GM23338 (cell line): ENCODE data around the gene UPF1. TPM values are rescaled to one million over a fixed set of nuclear protein-coding genes. Genes with fewer than 3 reads are reported as not detected.
A peak's percentile ranks its signal among the peaks of the same experiment; 100 is the strongest.

Source experiments
- ATAC-seq: fragments of 200-7000 bp; cut with Tn5 transposase; 3 replicates; pipeline ENCODE4 v1.9.1; 2020
- DNase-seq: peaks from one replicate; pipeline ENCODE4 v3.0.0-alpha.2; 2015; ENCODE audit warnings: low spot score
- H2AFZ ChIP-seq: fragments of 200-600 bp; sonication (generic); 2 replicates; pipeline ENCODE4 v1.8.0; 2016; ENCODE audit warnings: antibody characterized with exemption, mild to moderate bottlenecking, moderate library complexity
- H3F3A ChIP-seq: fragments of 200-600 bp; sonication (generic); replicated peaks from 2 replicates; pipeline ENCODE4 v1.8.0; 2017; ENCODE audit warnings: antibody characterized with exemption, mixed run types, low read depth
- H3K27ac ChIP-seq: fragments of 200-600 bp; sonication (generic); 2 replicates; pipeline ENCODE4 v1.6.1; 2016; ENCODE audit warnings: low read depth
- H3K27me3 ChIP-seq: fragments of 200-600 bp; sonication (generic); 2 replicates; pipeline ENCODE4 v1.8.0; 2016; ENCODE audit warnings: mild to moderate bottlenecking, mixed run types, moderate library complexity; ENCODE audit not compliant: insufficient read depth
- H3K36me3 ChIP-seq: fragments of 200-600 bp; sonication (generic); 2 replicates; pipeline ENCODE4 v1.8.0; 2016; ENCODE audit warnings: mild to moderate bottlenecking; ENCODE audit not compliant: insufficient read depth
- H3K4me1 ChIP-seq: fragments of 200-600 bp; sonication (generic); 2 replicates; pipeline ENCODE4 v1.8.0; 2016; ENCODE audit warnings: mild to moderate bottlenecking, moderate library complexity; ENCODE audit not compliant: insufficient read depth
- H3K4me2 ChIP-seq: fragments of 200-600 bp; sonication (generic); 2 replicates; pipeline ENCODE4 v1.7.1; 2017; ENCODE audit warnings: mixed run types
- H3K4me3 ChIP-seq: fragments of 200-600 bp; sonication (generic); 2 replicates; pipeline ENCODE4 v1.6.1; 2016; ENCODE audit warnings: mixed run types
- H3K79me2 ChIP-seq: fragments of 200-600 bp; sonication (generic); replicated peaks from 2 replicates; pipeline ENCODE4 v1.8.0; 2017; ENCODE audit warnings: mild to moderate bottlenecking; ENCODE audit not compliant: insufficient read depth
- H3K9me2 ChIP-seq: fragments of 200-600 bp; sonication (generic); 2 replicates; pipeline ENCODE4 v1.8.0; 2017; ENCODE audit not compliant: insufficient read depth
- H4K20me1 ChIP-seq: fragments of 200-600 bp; sonication (generic); replicated peaks from 2 replicates; pipeline ENCODE4 v1.8.0; 2017; ENCODE audit warnings: mild to moderate bottlenecking; ENCODE audit not compliant: insufficient read depth
- H3K27ac Mint-ChIP-seq: 2 replicates; pipeline ENCODE4 v1.8.0; 2020; ENCODE audit warnings: inconsistent platforms, mild to moderate bottlenecking, moderate library complexity, mixed read lengths
- H3K27me3 Mint-ChIP-seq: 3 replicates; pipeline ENCODE4 v1.8.0; 2022; ENCODE audit warnings: low read depth, mild to moderate bottlenecking, moderate library complexity, mixed read lengths, inconsistent platforms; ENCODE audit not compliant: insufficient read depth, poor library complexity
- H3K36me3 Mint-ChIP-seq: 3 replicates; pipeline ENCODE4 v1.8.0; 2021; ENCODE audit warnings: low read depth, mild to moderate bottlenecking, inconsistent platforms, moderate library complexity, mixed read lengths
- H3K4me1 Mint-ChIP-seq: 3 replicates; pipeline ENCODE4 v1.8.0; 2020; ENCODE audit warnings: mild to moderate bottlenecking, inconsistent platforms, mixed read lengths
- H3K4me3 Mint-ChIP-seq: 3 replicates; pipeline ENCODE4 v1.8.0; 2021; ENCODE audit warnings: moderate library complexity, mild to moderate bottlenecking, inconsistent platforms, mixed read lengths
- H3K9me3 Mint-ChIP-seq: 3 replicates; pipeline ENCODE4 v1.8.0; 2020; ENCODE audit warnings: moderate library complexity, mild to moderate bottlenecking, inconsistent platforms, mixed read lengths
- CREB1 ChIP-seq: fragments of 250-450 bp; sonication (Bioruptor Pico); IDR thresholded peaks from 2 replicates; pipeline ENCODE4 v1.5.0; 2020; ENCODE audit warnings: low read depth, mild to moderate bottlenecking, moderate library complexity
- EZH2 ChIP-seq: fragments of 200-600 bp; sonication (generic); IDR thresholded peaks from one replicate; pipeline ENCODE4 v1.8.0; 2017; ENCODE audit warnings: antibody characterized with exemption, mild to moderate bottlenecking, low read depth; ENCODE audit not compliant: unreplicated experiment
- EZH2phosphoT487 ChIP-seq: fragments of 200-600 bp; sonication (generic); IDR thresholded peaks from one replicate; pipeline ENCODE4 v1.8.1; 2018; ENCODE audit warnings: antibody characterized with exemption; ENCODE audit not compliant: unreplicated experiment
- JUNB ChIP-seq: IDR thresholded peaks from one replicate; pipeline ENCODE4 v1.6.1; 2016; ENCODE audit warnings: antibody characterized with exemption; ENCODE audit not compliant: unreplicated experiment
- NANOG ChIP-seq: IDR thresholded peaks from 2 replicates; pipeline ENCODE4 v1.6.1; 2016; ENCODE audit warnings: antibody characterized with exemption, borderline replicate concordance
- POLR2AphosphoS5 ChIP-seq: IDR thresholded peaks from 2 replicates; pipeline ENCODE4 v1.6.1; 2016; ENCODE audit warnings: antibody characterized with exemption, low read depth
- STAT1 ChIP-seq: IDR thresholded peaks from one replicate; pipeline ENCODE4 v1.6.1; 2016; ENCODE audit warnings: antibody characterized with exemption; ENCODE audit not compliant: unreplicated experiment
- ZNF114 ChIP-seq: fragments of 250-450 bp; sonication (Bioruptor Pico); IDR thresholded peaks from 2 replicates; pipeline ENCODE4 v1.5.0; 2020; ENCODE audit warnings: mild to moderate bottlenecking, moderate library complexity
- ZNF331 ChIP-seq: fragments of 250-450 bp; sonication (Bioruptor Pico); IDR thresholded peaks from 2 replicates; pipeline ENCODE4 v1.5.0; 2020; ENCODE audit warnings: low read depth, mild to moderate bottlenecking, moderate library complexity
- polyA plus RNA-seq: library from polyadenylated mRNA; unstranded; fragments of >200 nt; fragmentation: Nextera tagmentation; extraction: Ambion mirVana; gene quantifications from 2 replicates; pipeline ENCODE4 v1.2.1, GENCODE V29; 2016
- total RNA-seq: library from RNA; depleted of rRNA; stranded (reverse); fragments of >200 nt; shearing (Covaris generic); gene quantifications from 2 replicates; pipeline ENCODE4 v1.2.3, GENCODE V29; 2014
- TF ChIP-seq, protein P1 (sequence below): fragments of 250-450 bp; sonication (Bioruptor Pico); IDR thresholded peaks from 2 replicates; pipeline ENCODE4 v1.5.0; 2020; ENCODE audit warnings: mild to moderate bottlenecking, moderate library complexity
- TF ChIP-seq, protein P2 (sequence below): IDR thresholded peaks from 2 replicates; pipeline ENCODE4 v1.6.1; 2016; ENCODE audit warnings: antibody characterized with exemption
- TF ChIP-seq, protein P3 (sequence below): IDR thresholded peaks from one replicate; pipeline ENCODE4 v1.6.1; 2018; ENCODE audit warnings: antibody characterized with exemption; ENCODE audit not compliant: unreplicated experiment
- TF ChIP-seq, protein P4 (sequence below), 2 experiments: fragments of 200-600 bp in 1 of 2; sonication (generic) in 1 of 2; conservative IDR thresholded peaks; 2 replicates each; pipeline versions ENCODE4 v1.5.1 to v1.6.1; 2016 to 2017; ENCODE audit warnings: antibody characterized with exemption in 2 of 2, low read depth in 2 of 2, mild to moderate bottlenecking in 2 of 2, moderate library complexity in 1 of 2

Gene UPF1
- total and polyA plus RNA-seq, 2 experiments from 2014 or later: 13.8 to 138 TPM

DNA sequence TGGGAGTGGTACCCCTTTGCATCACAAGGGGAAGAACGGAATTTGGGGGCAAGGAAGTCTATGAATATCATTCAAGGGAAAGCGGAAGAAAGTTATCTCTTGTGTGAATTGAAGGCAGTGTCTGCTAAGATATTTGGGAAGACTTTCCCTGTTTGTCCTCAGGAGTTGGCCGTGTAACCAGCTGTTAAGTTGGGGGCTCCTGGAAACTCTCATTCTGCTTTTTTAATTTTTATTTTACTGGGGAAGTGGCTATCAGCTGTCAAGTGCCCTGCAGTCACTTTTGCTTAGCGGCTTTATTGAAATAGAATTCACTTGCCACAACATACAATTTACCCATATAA lies 2.9 kb downstream of the UPF1 start:
- Histone ChIP-seq H3K4me3 (peak overlapping the region; percentile 89), H3K79me2 (peaks cover 72% of the 10 kb centered on the region), H2AFZ (no peak overlapping the region), H3K4me2 (peak overlapping the region; percentile 99), H3F3A (0 out of 2 replicates have a peak, but pooled peaks cover 4% of the 10 kb centered on the region), H3K36me3 (0 out of 2 replicates have a peak, but pooled peaks cover 10% of the 10 kb centered on the region), H4K20me1 (peaks cover 64% of the 10 kb centered on the region), H3K4me1 (peaks cover 31% of the 10 kb centered on the region), H3K27ac (no peak overlapping the region), H3K9me2 (no peaks in the 10 kb centered on the region), H3K27me3 (no peaks in the 10 kb centered on the region)
- Mint-ChIP-seq H3K27me3 (peaks cover 20% of the 10 kb centered on the region), H3K4me1 (peaks cover 37% of the 10 kb centered on the region), H3K36me3 (peaks cover 44% of the 10 kb centered on the region), H3K4me3 (peak overlapping the region; percentile 89), H3K9me3 (no peaks in the 10 kb centered on the region; the same call in 2 of the 3 replicates), H3K27ac (no peak overlapping the region)
- TF ChIP-seq, protein P1, sequence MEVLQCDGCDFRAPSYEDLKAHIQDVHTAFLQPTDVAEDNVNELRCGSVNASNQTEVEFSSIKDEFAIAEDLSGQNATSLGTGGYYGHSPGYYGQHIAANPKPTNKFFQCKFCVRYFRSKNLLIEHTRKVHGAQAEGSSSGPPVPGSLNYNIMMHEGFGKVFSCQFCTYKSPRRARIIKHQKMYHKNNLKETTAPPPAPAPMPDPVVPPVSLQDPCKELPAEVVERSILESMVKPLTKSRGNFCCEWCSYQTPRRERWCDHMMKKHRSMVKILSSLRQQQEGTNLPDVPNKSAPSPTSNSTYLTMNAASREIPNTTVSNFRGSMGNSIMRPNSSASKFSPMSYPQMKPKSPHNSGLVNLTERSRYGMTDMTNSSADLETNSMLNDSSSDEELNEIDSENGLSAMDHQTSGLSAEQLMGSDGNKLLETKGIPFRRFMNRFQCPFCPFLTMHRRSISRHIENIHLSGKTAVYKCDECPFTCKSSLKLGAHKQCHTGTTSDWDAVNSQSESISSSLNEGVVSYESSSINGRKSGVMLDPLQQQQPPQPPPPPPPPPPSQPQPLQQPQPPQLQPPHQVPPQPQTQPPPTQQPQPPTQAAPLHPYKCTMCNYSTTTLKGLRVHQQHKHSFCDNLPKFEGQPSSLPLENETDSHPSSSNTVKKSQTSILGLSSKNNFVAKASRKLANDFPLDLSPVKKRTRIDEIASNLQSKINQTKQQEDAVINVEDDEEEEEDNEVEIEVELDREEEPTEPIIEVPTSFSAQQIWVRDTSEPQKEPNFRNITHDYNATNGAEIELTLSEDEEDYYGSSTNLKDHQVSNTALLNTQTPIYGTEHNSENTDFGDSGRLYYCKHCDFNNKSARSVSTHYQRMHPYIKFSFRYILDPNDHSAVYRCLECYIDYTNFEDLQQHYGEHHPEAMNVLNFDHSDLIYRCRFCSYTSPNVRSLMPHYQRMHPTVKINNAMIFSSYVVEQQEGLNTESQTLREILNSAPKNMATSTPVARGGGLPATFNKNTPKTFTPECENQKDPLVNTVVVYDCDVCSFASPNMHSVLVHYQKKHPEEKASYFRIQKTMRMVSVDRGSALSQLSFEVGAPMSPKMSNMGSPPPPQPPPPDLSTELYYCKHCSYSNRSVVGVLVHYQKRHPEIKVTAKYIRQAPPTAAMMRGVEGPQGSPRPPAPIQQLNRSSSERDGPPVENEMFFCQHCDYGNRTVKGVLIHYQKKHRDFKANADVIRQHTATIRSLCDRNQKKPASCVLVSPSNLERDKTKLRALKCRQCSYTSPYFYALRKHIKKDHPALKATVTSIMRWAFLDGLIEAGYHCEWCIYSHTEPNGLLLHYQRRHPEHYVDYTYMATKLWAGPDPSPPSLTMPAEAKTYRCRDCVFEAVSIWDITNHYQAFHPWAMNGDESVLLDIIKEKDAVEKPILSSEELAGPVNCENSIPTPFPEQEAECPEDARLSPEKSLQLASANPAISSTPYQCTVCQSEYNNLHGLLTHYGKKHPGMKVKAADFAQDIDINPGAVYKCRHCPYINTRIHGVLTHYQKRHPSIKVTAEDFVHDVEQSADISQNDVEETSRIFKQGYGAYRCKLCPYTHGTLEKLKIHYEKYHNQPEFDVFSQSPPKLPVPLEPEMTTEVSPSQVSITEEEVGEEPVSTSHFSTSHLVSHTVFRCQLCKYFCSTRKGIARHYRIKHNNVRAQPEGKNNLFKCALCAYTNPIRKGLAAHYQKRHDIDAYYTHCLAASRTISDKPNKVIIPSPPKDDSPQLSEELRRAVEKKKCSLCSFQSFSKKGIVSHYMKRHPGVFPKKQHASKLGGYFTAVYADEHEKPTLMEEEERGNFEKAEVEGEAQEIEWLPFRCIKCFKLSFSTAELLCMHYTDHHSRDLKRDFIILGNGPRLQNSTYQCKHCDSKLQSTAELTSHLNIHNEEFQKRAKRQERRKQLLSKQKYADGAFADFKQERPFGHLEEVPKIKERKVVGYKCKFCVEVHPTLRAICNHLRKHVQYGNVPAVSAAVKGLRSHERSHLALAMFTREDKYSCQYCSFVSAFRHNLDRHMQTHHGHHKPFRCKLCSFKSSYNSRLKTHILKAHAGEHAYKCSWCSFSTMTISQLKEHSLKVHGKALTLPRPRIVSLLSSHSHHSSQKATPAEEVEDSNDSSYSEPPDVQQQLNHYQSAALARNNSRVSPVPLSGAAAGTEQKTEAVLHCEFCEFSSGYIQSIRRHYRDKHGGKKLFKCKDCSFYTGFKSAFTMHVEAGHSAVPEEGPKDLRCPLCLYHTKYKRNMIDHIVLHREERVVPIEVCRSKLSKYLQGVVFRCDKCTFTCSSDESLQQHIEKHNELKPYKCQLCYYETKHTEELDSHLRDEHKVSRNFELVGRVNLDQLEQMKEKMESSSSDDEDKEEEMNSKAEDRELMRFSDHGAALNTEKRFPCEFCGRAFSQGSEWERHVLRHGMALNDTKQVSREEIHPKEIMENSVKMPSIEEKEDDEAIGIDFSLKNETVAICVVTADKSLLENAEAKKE (CRISPR knock-in tag): no peak
- TF ChIP-seq NANOG: no peak
- TF ChIP-seq ZNF331 (CRISPR knock-in tag): no peak
- no peak for TF ChIP-seq ZNF114 (CRISPR knock-in tag)
- TF ChIP-seq, protein P2, sequence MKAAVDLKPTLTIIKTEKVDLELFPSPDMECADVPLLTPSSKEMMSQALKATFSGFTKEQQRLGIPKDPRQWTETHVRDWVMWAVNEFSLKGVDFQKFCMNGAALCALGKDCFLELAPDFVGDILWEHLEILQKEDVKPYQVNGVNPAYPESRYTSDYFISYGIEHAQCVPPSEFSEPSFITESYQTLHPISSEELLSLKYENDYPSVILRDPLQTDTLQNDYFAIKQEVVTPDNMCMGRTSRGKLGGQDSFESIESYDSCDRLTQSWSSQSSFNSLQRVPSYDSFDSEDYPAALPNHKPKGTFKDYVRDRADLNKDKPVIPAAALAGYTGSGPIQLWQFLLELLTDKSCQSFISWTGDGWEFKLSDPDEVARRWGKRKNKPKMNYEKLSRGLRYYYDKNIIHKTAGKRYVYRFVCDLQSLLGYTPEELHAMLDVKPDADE: no peak
- no peak for TF ChIP-seq CREB1 (CRISPR knock-in tag)
- TF ChIP-seq, protein P3, sequence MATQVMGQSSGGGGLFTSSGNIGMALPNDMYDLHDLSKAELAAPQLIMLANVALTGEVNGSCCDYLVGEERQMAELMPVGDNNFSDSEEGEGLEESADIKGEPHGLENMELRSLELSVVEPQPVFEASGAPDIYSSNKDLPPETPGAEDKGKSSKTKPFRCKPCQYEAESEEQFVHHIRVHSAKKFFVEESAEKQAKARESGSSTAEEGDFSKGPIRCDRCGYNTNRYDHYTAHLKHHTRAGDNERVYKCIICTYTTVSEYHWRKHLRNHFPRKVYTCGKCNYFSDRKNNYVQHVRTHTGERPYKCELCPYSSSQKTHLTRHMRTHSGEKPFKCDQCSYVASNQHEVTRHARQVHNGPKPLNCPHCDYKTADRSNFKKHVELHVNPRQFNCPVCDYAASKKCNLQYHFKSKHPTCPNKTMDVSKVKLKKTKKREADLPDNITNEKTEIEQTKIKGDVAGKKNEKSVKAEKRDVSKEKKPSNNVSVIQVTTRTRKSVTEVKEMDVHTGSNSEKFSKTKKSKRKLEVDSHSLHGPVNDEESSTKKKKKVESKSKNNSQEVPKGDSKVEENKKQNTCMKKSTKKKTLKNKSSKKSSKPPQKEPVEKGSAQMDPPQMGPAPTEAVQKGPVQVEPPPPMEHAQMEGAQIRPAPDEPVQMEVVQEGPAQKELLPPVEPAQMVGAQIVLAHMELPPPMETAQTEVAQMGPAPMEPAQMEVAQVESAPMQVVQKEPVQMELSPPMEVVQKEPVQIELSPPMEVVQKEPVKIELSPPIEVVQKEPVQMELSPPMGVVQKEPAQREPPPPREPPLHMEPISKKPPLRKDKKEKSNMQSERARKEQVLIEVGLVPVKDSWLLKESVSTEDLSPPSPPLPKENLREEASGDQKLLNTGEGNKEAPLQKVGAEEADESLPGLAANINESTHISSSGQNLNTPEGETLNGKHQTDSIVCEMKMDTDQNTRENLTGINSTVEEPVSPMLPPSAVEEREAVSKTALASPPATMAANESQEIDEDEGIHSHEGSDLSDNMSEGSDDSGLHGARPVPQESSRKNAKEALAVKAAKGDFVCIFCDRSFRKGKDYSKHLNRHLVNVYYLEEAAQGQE: no peak
- no peak for TF ChIP-seq JUNB
- TF ChIP-seq EZH2phosphoT487: no peak
- no peak for TF ChIP-seq EZH2
- TF ChIP-seq POLR2AphosphoS5: no peak
- TF ChIP-seq, protein P4, sequence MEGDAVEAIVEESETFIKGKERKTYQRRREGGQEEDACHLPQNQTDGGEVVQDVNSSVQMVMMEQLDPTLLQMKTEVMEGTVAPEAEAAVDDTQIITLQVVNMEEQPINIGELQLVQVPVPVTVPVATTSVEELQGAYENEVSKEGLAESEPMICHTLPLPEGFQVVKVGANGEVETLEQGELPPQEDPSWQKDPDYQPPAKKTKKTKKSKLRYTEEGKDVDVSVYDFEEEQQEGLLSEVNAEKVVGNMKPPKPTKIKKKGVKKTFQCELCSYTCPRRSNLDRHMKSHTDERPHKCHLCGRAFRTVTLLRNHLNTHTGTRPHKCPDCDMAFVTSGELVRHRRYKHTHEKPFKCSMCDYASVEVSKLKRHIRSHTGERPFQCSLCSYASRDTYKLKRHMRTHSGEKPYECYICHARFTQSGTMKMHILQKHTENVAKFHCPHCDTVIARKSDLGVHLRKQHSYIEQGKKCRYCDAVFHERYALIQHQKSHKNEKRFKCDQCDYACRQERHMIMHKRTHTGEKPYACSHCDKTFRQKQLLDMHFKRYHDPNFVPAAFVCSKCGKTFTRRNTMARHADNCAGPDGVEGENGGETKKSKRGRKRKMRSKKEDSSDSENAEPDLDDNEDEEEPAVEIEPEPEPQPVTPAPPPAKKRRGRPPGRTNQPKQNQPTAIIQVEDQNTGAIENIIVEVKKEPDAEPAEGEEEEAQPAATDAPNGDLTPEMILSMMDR (conservative IDR thresholded peaks at IDR 0.05; ENCODE audit: low read depth in 2 of 2): no peak
- no peak for TF ChIP-seq STAT1
- DNase-seq: no peak
- ATAC-seq: no peak
